ENCODE data around the gene CLEC4G.
A peak's percentile ranks its signal among the peaks of the same experiment; 100 is the strongest.

The CLEC4G gene

DNA sequence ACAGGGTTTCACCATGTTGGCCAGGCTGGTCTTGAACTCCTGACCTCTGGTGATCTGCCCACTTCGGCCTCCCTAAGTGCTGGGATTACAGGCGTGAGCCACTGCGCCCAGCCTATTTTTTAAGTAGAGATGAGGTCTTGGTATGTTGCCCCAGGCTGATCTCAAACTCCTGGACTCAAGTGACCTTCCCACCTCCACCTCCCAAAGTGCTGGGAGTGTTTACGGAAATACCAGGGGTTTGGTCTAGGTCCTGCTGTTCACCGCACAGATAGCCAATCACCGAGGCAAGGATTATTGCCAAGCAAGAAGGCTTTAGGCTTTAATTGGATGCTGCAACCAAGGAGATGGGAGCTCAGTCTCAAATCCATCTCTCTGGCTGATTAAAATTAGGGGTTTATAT is 11.6 kb downstream of the CLEC4G start:
- no peak for DNase-seq

DNA sequence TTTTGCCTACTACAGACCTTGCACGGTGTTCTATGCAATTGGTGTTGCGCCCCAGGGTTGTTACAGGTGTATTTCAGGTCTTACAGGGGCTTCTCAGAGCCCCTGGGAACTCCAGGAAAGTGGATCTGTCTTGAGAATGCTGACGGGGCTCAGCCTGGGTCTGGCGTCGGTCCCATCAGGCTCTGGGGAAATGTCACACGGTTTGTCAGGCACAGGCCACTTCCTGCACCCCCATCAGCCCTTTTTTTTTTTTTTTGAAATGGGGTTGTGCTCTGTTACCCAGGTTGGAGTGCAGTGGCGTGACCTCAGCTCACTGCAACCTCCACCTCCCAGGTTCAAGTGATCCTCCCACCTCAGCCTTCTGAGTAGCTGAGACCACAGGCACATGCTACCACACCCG is 13.2 kb downstream of the CLEC4G start:
- DNase-seq = no peak

DNA sequence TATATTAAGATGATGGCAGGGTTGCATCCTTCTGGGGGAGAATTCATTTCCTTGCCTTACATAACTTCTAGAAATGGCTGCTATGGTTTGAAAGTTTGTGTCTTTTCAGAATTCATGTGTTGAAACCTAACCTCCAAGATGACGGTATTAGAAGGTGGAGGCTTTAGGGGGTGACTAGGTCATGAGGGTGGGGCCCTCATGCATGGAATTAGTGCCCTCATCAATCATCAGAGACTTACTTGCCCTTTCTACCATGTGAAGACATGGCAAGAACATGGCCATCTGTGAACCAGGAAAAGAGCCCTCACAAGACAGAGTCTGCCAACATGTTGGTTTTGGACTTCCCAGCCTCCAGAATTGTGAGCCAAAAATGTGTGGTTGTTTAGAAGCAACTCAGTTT is 15.1 kb downstream of the CLEC4G start:
- DNase-seq = no peak

DNA sequence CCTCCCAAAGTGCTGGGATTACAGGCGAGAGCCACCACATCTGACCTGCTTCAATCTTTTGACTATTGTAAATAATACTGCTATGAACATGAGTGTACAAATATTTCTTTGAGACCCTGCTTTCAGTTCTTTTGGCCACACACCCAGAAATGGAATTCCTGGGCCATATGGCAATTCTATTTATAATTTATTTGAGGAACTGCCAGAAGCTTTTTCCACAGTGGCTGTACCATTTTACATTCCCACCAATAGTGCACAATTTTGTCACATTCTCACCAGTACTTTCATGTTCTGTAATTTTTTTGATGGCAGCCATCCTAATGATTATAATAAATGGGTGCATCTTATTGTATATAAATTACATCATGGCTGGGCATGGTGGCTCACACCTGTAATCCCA is 16.2 kb downstream of the CLEC4G start:
- DNase-seq = no peak

DNA sequence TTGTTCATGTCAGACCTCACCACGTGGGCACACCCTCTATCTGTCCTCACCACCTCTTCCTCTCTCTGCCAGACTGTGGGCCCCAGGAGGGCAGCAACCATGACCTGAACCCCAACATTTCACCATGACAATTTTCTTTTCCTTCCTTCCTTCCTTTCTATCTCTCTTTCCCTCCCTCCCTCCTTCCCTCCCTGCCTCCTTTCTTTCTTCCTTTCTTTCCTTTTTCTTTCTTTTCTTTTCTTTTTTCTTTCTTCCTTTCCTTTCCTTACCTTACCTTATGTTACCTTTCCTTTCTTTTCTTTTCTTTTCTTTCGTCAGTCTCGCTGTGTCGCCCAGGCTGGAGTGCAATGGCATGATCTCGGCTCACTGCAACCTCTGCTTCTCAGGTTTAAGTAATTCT is 21.3 kb downstream of the CLEC4G start:
- no peak for DNase-seq

DNA sequence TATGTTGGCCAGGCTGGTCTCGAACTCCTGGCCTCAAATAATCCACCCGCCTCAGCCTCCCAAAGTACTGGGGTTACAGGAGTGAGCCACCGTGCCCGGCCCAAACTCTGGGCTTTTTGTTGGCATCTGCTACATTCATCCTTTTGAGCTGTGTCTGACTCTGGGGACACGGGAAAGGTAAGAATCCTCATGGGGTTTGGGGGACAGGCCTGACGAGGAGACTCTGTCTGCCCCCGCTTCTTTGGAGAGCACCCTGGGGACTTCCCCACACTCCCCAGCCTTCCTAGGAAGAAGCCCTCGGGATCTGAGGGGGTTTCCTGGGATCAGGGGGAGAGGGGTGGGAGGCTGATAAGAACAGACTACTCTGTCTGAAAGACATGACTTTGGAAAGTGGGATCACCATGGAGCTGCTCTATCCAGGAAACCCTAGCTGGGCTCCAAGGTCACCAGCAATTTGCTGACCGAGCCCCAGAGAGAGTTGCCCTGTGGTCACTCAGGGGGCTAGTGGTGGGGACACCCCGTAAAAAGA is 21.9 kb downstream of the CLEC4G start:
- DNase-seq = no peak

DNA sequence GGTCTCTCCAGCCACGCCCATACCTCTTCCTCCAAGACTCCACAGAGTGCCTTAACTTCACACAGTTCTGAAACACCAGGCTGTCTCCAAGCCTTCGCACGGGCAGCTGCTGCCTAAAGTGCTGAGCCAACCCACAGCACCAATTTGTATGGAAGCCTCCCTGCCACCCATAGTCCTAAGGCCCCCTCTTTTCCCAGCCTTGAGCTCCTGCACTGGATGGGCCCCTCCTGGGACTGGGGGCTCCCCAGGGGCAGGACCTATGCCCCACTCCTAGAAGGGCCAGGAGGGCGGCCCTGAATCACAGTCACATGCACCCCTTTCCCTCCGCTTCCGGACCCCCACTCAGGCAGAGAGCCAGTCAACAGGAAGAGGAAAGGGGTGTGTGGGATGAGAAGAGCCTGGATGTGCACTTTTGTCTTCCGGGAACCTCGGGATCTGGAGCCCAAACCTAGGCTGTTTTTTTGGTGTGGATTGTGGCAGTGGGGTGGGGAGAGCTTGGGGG is 24.9 kb downstream of the CLEC4G start:
- DNase-seq = no peak

DNA sequence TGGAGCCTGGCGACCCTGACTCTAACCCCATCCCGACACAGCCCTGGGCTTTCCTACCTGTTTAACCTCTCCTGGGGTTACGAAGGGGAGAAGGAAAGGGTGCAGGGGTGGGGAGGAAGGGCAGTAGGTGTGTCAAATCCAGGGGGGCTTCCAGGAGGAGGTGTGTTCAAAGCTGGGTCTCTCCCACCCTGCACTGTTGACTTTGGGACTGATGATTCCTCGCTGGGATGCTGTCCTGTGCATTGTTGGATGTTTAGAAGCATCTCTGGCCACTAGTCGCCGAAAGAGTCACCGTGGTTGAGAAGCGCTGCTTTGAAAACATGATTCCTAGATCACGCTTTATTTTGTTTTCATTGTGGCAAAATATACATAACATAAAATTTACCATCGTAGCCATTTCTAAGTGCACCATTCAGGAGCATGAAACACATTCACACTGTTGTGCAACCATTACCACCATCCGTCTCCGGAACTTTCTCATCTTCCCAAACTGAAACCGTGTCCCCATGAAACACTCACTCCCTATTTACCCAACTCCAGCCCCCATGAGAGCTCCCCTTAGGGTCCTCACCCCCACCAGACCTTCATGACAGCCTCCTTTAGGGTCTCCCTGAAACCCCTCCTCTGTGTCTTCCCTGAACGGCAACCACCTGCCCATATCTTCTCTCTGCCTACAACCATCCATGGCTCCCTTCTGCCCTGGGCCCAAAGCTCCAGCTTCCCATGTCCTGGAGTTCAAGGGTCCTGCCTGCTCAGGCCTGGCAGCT is 25.5 kb downstream of the CLEC4G start:
- DNase-seq = no peak

DNA sequence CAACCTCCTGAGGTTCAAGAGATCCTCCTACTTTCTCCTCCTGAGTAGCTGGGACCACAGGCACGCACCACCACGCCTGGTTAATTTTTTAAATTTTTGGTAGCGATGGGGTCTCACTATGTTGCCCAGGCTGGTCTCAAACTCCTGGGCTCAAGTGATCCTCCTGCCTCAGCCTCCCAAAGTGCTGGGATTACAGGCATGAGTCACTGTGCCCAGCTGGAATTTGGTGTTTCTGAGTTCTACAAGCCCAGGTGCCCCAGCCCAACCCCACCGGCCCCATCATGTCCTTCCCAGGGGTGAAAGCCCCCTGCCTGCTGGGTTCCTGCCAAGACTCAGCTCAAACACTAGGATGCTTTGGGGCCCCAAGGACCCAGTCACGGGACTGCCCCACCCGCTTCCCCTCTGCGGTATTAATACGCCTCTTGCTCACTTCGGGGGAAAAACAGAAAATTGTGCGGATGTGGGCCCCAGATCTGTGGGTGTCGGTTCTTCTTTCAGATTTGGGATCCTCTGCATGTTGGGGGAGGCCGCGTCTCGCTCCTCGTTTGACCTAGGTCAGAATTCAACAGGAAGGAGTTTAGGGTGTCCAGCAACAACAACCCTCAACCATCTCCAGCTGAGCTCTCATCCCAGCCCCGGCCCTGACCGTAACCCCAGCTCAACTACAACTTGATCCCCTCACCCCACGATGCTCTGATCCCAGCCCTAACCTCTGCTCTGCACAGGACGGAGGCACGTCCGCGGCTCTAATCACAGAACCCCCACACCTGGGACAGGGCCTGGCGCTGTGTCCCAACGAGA is 26.3 kb downstream of the CLEC4G start:
- DNase-seq = peak; percentile 83

DNA sequence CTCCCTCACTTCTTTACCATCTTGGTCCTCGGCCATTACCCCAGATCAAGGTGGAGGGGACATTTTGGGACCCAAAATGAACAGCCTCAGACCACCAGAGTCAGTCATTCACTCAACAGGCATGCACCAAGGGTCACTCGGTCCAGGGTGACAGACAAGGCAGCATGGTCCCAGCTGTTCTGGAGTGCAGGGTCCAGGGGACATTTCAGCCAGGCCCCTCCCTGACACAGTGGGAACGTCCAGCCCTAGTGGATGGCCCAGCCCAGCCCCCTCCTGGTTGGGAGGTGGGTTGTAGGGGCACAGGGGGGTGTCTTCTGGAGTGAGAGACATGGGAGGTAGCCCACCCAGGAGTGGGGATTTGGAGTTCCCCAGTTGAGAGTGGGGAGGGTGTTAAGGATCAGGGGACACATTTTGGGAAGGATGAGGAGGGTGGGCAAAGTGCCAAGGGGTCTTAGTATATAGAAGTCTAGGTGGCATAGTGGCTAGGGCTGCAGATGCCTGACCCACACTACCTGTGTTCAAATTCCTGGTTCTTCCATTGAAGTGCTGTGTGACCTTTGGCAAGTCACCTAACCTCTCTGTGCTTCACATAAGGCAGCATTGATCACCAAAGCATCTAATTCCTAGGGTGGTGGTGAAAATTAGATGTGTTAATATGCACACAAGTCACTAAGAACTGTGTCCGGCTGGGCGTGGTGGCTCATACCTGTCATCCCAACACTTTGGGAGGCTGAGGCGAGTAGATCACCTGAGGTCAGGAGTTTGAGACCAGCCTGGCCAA is 27.4 kb downstream of the CLEC4G start:
- no peak for DNase-seq

DNA sequence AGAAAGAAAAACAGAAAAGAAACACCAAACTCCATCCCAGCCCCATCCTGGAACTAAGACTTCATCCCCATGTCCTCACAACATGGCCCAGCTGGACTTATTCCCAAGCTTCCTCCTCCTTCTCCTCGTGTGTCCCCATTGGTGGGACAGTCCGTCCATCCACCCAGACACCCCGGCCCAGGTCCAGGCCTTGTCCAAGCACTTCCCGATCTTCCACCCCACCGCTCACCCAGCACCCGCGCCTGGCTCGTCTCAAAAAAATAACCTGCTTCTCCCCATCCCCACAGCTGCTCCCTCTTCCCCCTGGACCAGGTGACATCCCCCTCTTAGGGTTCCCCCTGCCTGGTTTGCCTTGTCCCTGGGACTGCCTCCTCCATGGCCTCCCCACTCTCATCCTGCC is 28.6 kb downstream of the CLEC4G start:
- DNase-seq = no peak

DNA sequence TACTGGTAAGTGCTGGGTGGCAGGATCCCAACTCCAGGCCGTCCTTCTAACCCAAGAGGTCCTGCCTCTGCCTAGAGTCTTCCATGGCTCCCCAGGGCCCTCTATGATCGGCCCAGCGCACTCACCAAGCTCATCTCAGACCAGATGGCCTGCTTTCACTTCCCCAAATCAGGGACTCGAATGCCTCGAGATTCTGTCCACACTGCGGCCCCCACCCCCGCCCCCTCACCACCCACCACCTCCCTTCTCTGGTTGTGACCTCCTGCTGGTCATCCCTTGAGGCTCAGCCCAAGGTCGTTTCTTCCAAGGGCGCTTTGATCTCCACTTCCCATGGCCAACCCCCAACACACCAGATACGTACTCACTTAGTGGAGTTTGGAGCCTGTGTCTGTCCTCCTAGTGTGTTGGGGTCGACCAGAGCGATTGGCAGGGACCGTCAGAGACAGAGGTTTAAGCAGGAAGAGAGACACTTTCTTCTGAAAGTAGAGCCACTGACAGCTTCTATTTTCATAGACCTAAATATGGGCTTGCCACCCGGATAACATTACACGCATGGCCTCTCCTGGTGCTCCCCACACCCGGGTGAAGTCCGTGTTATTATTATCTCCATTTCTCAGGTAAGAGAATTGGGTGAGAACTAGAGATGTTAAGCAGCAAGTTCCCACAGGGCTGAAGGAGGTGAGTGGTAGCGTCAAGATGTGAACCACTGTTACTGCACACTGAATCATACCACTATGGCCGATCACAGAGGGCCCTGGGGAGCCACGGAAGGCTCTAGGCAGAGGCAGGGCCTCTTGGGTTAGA is 30.1 kb downstream of the CLEC4G start, which contains the start of gene FCER2:
TSS of gene FCER2 (minus strand) at position 478 of the 804 bp plus-strand sequence. CDS start 2,371 bp downstream, outside the sequence.
- no peak for DNase-seq

DNA sequence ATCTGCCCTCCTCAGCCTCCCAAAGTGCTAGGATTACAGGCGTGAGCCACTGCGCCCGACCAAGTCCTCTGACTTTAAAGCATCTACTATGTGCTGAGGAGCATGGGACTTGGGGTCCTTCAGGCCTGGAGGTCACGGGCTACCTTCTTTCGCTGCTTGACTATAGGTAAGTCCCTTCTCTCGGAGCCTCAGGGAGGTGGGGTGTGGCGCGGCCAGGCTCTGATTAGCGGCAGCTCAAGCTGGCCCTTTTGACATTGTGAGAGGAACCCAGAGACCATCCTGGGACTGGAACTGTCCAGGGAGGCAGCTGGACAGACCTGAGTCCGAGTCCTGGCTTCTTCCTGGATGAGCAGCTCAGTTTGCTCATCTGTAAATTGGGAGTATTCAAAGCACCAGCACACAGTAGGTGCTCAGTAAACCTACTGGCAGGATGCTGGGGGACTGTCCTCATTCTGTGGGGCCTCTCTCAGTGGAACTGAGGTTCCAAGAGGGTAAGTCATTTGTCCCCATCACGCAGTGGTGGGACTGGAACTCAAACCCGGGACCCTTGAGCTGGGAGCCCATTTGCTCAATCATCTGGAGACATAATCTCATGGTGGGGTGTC is 30.8 kb downstream of the CLEC4G start:
- no peak for DNase-seq

DNA sequence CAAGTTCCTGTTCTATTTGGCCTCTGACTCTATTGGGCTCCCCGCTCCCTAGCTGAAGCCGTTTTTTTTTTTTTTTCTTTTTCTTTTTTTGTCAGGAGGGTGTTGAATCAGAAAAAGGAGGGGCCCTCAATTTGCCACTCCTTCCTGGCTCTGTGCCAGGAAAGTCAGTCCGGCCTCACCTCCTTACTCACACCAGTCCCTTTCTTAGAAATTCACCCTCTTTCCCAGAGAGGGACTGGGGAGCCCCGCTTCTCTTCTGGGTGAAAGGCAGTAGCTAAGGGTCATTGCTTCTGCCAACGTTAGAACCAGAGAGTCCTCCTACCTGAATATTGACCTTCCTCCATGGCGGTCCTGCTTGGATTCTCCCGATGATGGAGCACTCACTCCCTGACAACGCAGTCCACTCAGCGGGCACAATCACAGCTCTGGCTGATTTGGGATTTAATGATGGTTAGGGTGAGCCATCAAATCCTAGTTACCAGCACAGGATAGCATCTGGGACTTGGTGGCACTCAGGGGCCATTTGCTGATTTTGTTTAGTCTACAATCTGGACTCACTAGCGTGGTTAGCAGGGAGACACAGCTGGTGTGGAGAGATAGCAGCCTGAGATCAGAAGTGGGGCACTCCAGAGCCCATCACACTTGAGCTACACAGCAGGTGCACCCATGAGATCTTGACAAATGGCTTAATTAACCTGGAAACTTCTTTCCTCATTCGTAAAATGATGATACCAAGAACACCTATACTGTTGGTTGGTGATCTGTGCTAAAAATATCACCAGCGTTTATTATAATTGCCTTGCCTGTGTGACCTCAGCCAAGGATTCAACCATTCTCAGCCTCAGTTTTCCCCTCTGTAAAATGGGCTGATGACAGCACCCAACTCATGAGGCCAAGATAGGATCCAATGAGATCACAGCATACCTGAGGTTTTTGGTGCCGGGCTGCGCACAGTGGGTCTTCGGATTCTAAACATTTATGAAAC is 32.2 kb downstream of the CLEC4G start:
- DNase-seq = peak; percentile 70

DNA sequence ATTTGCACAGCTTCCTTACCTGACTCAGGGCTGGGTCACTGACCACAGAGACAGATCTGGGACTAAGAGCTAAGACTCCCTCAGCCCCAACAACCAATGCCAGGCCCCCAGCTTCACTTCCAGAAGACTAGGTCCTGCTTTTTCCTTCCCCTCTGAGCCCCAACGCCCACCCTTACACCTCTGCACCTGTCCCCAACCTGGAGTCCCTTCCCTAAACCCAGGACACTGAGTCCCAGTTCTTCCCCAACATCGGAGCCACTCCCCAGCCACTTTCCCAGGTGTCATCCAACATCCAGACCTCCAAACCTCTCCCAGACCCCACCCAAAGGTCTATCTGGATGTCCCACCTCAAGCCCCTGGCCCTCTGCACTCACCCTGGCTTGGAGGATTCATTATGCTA is 32.9 kb downstream of the CLEC4G start:
- no peak for DNase-seq

DNA sequence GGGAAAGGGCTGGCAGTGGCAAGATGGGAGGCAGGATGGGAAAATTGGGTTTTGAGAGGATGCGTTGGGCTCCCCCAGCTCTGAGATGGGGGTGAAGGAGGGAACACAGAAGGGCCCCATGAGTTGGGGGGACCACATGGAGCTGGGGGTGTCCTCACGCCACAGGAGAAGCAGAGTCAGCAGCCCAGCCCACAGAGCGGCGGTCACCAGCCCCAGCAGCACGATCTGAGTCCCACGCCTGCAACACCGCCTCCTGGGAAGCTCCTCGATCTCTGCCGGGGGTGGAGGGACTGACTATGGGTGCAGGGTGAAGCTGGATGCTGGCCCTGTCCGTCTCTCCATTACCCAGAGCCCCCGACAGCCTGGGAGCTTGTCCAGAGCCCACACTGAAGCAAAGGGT is 33.3 kb downstream of the CLEC4G start:
- DNase-seq = no peak

DNA sequence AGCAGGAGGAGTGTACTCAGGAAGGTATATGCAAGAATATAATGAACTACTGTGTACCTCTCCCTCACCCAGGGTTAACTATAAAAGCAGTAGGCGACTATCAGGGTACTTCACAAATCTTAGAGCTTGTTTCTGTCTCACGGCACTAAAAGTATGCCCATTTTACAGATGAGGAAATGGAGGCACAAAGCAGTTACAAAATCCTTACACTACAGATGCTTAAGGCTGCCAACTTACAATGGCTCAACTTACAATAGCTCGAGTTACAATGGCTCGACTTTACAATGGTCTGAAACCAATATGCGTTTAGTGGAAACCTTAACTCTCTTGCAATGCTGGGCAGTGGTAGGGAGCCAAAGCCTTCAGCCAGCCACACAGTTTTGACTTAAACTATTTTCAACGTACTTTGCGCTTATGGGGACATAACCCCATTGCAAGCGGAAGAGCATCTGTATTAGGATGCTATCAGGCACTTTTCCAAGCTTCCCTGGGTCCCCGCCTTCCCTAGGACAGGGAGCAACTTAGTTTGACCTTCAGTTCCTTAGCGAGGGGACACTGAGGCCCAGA is 34.1 kb downstream of the CLEC4G start:
- no peak for DNase-seq

DNA sequence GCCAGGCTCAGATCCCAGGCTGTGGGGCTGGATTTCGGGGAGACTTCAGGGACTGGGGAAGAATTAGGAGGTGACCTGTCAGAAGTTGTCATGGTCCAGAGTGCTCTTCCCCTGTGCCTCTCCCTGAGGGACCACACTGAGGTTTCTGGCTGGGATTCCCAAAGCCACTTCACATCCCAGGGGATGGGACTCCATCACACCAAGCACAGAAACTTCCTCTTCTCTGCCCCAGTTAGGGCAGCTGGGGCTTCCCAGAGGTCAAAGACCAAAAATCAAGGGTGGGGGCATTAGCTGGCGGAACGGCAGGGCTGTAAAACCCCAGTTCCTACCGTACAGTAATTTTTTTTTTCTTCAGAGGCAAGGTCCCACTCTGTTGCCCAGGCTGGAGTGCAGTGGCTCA is 37.4 kb downstream of the CLEC4G start:
- no peak for DNase-seq

DNA sequence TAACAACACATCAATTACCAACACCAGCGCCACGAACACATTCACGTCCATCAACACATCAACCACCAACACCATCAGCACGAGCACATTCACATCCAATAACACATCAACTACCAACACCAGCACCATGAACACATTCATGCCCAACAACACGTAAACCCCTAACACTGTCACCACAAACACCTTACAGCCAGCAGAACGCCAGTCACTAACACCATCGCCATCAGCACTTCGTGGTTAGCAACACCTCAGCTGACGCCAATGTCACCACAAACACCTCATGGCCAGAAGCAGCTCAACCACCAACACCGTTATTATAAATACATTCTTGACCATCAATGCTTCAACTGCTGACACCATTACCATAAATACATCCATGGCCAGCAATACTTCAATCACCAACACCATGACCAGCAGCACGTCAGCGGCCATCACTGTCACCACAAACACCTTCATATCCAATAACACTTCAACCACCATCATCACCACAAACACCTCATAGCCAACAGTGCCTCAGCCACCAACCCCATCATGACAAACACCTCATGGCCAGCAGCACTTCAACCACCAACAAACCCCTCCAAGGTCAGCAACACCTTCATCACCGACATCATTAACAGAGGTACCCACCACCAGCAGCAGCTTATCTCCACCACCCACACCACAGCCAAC is 39.4 kb downstream of the CLEC4G start:
- DNase-seq = peak; percentile 34

All from stimulated activated CD4-positive, alpha-beta T cell treated with anti-CD3 and anti-CD28 coated beads, Interleukin-1b, Interleukin-23, amount 100 ng/mL, for 48 hours (primary cell).